Measurements from ENCODE around the gene C2orf76.

Gene C2orf76

GRCh38 chr2:119332953-119333352 lies 33.7 kb downstream of the C2orf76 start:
- no peaks in the 10 kb centered on the region for H3K27me3 ChIP-seq
- no peak overlapping the region for H3K27ac ChIP-seq
- peaks cover 8% of the 10 kb centered on the region for H3K36me3 ChIP-seq
- no peak for TF ChIP-seq CTCF (IDR thresholded peaks at IDR 0.05)
- H3K9me3 ChIP-seq = no peaks in the 10 kb centered on the region
- H3K4me3 ChIP-seq (ENCODE audit: low read depth in 1 of 2, low read length in 1 of 2) = no peak overlapping the region
- no peaks in the 10 kb centered on the region for H3K4me1 ChIP-seq (ENCODE audit: control insufficient read depth in 1 of 2, insufficient read depth in 1 of 2, low read depth in 1 of 2, low read length in 1 of 2)

- H3K4me1 ChIP-seq (ENCODE audit: control insufficient read depth in 1 of 2, insufficient read depth in 1 of 2, low read depth in 1 of 2, low read length in 1 of 2) = peaks cover 4 to 5% of the 10 kb centered on the region in 2 experiments
- TF ChIP-seq CTCF (IDR thresholded peaks at IDR 0.05) = no peak
- no peaks in the 10 kb centered on the region for H3K9me3 ChIP-seq
- H3K36me3 ChIP-seq = no peaks in the 10 kb centered on the region
- H3K27me3 ChIP-seq = no peaks in the 10 kb centered on the region
- no peak overlapping the region for H3K27ac ChIP-seq
- no peak overlapping the region for H3K4me3 ChIP-seq (ENCODE audit: low read depth in 1 of 2, low read length in 1 of 2)
Measured at GRCh38 chr2:119327431-119327830, 39.2 kb downstream of the C2orf76 start.

GRCh38 chr2:119326938-119327337 lies 39.7 kb downstream of the C2orf76 start:
- Histone ChIP-seq H3K27me3 (no peaks in the 10 kb centered on the region), H3K4me1 (ENCODE audit: control insufficient read depth in 1 of 2, insufficient read depth in 1 of 2, low read depth in 1 of 2, low read length in 1 of 2) (peaks cover 4 to 5% of the 10 kb centered on the region in 2 experiments), H3K27ac (no peak overlapping the region), H3K4me3 (ENCODE audit: low read depth in 1 of 2, low read length in 1 of 2) (no peak overlapping the region), H3K9me3 (no peaks in the 10 kb centered on the region), H3K36me3 (no peaks in the 10 kb centered on the region)
- no peak for TF ChIP-seq CTCF (IDR thresholded peaks at IDR 0.05)

GRCh38 chr2:119324685-119325270 lies 41.9 kb downstream of the C2orf76 start:
- Histone ChIP-seq H3K36me3 (no peaks in the 10 kb centered on the region), H3K9me3 (no peaks in the 10 kb centered on the region), H3K27ac (no peak overlapping the region), H3K4me1 (ENCODE audit: control insufficient read depth in 1 of 2, insufficient read depth in 1 of 2, low read depth in 1 of 2, low read length in 1 of 2) (peaks cover 4 to 5% of the 10 kb centered on the region in 2 experiments), H3K4me3 (ENCODE audit: low read depth in 1 of 2, low read length in 1 of 2) (no peak overlapping the region), H3K27me3 (no peaks in the 10 kb centered on the region)
- TF ChIP-seq CTCF (IDR thresholded peaks at IDR 0.05) = no peak

- no peak for TF ChIP-seq CTCF (IDR thresholded peaks at IDR 0.05)
- H3K4me1 ChIP-seq (ENCODE audit: control insufficient read depth in 1 of 2, insufficient read depth in 1 of 2, low read depth in 1 of 2, low read length in 1 of 2) = peaks cover 4 to 5% of the 10 kb centered on the region in 2 experiments
- no peaks in the 10 kb centered on the region for H3K27me3 ChIP-seq
- no peaks in the 10 kb centered on the region for H3K9me3 ChIP-seq
- H3K27ac ChIP-seq = no peak overlapping the region
- H3K4me3 ChIP-seq (ENCODE audit: low read depth in 1 of 2, low read length in 1 of 2) = no peak overlapping the region
- no peaks in the 10 kb centered on the region for H3K36me3 ChIP-seq
Measured at GRCh38 chr2:119323459-119323858, 43.2 kb downstream of the C2orf76 start.
